ENCODE measurements around the gene KLKB1.

- TF ChIP-seq POLR2A (IDR thresholded peaks at IDR 0.05) = no peak
- no peak for TF ChIP-seq CTCF (IDR thresholded peaks at IDR 0.05)
Observed at GRCh38 chr4:186244835-186245234, 17.5 kb downstream of the KLKB1 start.

Data from right lobe of liver (tissue), 4 donors.